Retinal pigment epithelial cell (primary cell): Measurements from ENCODE around the gene TMEM74B.

Experiments used
- DNase-seq: peaks from one replicate; pipeline ENCODE4 v3.0.0-alpha.2; 2010; ENCODE audit warnings: low read depth
- H3K4me3 ChIP-seq: 2 replicates; pipeline ENCODE4 v1.5.1; 2011; ENCODE audit warnings: mild to moderate bottlenecking, low read length, control low read depth, moderate library complexity
- TF ChIP-seq, protein P1 (sequence below): conservative IDR thresholded peaks from 2 replicates; pipeline ENCODE4 v1.5.1; 2011; ENCODE audit warnings: low read depth, low read length, control low read depth, inconsistent platforms

The TMEM74B gene

DNA sequence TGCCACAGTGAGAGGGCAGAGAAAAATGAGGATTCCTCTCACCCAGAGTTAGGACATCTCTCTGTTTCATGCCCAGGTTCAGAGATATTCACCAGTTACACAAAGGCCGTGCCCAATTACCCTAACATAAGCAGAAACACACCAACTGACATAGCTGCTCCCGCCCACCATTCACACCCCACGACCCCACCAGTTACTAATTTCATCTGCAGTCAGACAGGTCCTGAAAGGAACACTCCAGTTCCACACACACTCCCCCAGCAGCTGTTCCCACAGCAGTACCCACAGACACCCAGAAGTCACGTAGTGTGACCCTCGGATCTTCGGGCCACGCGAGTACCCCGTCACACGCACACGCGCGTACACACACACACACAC is 532 bp downstream of the TMEM74B start:
- H3K4me3 ChIP-seq = no peak overlapping the region
- TF ChIP-seq, protein P1, sequence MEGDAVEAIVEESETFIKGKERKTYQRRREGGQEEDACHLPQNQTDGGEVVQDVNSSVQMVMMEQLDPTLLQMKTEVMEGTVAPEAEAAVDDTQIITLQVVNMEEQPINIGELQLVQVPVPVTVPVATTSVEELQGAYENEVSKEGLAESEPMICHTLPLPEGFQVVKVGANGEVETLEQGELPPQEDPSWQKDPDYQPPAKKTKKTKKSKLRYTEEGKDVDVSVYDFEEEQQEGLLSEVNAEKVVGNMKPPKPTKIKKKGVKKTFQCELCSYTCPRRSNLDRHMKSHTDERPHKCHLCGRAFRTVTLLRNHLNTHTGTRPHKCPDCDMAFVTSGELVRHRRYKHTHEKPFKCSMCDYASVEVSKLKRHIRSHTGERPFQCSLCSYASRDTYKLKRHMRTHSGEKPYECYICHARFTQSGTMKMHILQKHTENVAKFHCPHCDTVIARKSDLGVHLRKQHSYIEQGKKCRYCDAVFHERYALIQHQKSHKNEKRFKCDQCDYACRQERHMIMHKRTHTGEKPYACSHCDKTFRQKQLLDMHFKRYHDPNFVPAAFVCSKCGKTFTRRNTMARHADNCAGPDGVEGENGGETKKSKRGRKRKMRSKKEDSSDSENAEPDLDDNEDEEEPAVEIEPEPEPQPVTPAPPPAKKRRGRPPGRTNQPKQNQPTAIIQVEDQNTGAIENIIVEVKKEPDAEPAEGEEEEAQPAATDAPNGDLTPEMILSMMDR = no peak
- no peak for DNase-seq

DNA sequence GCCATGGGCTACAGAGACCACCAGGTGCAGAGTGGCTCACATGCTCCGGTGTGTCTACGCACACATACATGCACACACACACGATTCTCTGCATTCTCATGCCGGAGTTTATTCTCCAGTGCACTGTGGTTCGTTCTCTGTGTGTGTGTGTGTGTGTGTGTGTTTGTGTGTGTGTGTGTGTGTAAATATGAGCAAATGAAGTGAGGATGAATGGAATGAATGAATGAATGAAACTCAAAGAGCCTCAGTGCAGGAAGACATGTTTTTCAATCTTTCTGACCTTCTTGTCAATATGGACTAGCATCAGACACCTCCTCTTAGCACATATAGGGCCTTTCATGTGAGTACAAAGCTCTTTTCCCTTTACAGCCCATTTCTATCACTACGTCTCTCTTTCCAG is 1.6 kb downstream of the TMEM74B start:
- DNase-seq = no peak
- TF ChIP-seq, protein P1 = no peak
- H3K4me3 ChIP-seq = no peak overlapping the region

DNA sequence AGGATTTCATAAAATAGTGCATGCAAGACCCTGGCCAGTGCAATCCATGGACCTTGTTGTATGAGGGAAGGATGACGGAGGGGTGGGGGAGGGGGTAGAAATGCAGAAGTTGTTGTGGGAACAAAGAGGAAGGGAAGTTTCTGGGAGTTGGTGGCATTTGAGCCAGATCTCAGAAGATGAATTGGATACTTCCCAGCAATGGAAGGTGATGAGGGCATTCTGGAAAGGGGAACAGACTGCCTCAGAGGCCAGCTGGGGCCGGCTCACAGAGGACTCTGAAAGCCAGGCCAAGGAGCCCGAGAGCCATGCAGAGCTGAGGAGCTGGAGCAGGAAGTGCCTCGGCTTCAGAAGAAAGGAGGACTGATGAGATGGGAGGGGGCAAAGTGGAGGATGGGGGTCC is 2.7 kb downstream of the TMEM74B start:
- H3K4me3 ChIP-seq = no peak overlapping the region
- TF ChIP-seq, protein P1 = no peak
- DNase-seq = no peak

DNA sequence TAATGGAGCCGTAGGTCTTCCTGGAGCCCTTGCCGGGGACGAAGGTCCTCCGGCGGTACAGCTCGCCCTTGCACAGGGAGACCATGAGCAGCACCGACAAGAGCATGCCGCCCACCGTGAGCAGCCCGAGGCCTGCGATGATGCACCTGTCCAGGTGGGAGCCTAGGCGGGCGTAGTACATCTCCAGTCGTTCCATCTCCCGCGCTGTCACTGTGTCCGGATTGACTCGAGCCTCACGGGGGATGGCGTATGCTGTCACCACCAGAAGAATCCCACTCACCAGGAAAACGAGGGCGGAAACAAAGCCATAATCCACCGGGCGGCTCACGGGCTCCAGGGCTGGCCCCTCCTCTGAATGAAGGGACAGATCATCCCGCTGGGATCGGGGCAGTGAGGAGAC is 3.8 kb downstream of the TMEM74B start:
- no peak for DNase-seq
- no peak overlapping the region for H3K4me3 ChIP-seq
- TF ChIP-seq, protein P1 = no peak

DNA sequence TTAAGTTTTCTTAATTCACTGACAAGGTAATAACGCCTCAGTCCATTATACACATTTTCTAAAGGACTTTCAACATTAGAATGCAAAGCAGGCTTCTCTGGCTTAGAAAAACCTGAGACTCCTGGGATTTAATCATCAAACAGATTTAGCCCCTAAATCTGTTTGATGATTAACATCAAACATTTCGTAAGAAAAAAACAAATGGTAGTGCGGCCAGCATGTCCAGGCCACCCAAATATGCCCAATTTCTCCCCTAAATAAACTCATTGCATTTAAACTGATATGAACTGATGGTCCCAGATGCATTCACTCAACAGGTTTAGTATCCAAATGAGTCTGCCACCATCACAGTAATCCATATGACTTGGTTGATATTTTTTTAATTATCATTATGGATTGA is 6.2 kb downstream of the TMEM74B start:
- TF ChIP-seq, protein P1 = no peak
- no peak overlapping the region for H3K4me3 ChIP-seq
- no peak for DNase-seq

DNA sequence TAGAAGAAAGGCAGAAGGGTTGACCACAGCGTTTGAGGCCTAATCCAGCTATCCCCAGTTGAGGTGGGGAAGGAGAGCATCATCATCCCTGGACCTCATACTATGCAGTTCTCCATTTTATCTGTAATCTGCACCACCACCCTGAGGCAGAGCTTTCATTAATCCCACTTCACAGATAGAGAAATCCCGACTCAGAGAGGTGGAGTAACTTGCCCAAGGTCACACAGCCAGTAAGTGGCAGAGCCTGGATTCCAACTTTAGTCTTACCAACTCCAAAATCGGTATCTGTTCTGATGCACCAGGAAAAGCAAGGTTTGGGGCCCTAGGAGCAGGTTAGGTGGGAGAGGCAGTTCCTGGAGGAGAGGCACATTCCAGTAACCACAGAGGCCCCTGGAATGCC is 6.7 kb downstream of the TMEM74B start:
- DNase-seq = no peak
- H3K4me3 ChIP-seq = no peak overlapping the region
- TF ChIP-seq, protein P1 = no peak

DNA sequence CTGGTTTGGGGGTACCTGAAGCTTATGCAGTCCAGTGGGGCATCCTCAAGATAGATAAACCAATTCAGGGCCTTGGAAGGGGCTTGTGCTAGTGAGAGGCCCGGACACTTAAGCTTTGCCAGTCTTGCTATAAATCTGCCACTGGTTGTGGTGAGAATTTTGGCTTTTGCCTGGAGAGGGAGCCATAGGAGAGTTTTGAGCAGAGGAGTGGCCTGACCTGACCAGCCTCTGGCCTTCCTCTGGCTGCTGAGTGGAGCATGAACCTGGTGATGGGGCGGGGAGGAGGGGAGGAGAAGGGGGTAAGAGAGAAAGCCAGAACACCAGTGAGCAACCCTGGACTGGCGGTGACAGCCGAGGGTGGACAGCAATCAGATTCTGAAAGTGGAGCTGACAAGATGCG is 7.1 kb downstream of the TMEM74B start:
- H3K4me3 ChIP-seq = no peak overlapping the region
- no peak for DNase-seq
- TF ChIP-seq, protein P1 = peak; percentile 22
